CD14-positive monocyte (primary cell): Measurements from ENCODE around the gene TPR. TPM values are rescaled to one million over a fixed set of nuclear protein-coding genes. Genes with fewer than 3 reads are reported as not detected.

ENCODE experiments used
- DNase-seq, 3 donors: peaks; one replicate each; pipeline ENCODE4 v3.0.0-alpha.2; 2011 to 2022
- H2AFZ ChIP-seq: 2 replicates; pipeline ENCODE4 v1.6.0; 2012; ENCODE audit warnings: mild to moderate bottlenecking, low read depth, low read length, inconsistent platforms; ENCODE audit not compliant: insufficient read depth, poor library complexity, severe bottlenecking
- H3K27ac ChIP-seq, 2 donors: 1 replicate in 1 of 2; 2 replicates in 1 of 2; pipeline ENCODE4 v1.5.1; 2012 to 2013; ENCODE audit warnings: low read length in 2 of 2, control low read depth in 1 of 2, inconsistent platforms in 1 of 2, low read depth in 1 of 2, mild to moderate bottlenecking in 1 of 2
- H3K27me3 ChIP-seq, 2 donors: one replicate each; pipeline versions ENCODE4 v1.6.0 to v1.6.1; 2011 to 2013; ENCODE audit warnings: low read length in 2 of 2; ENCODE audit not compliant: control insufficient read depth in 2 of 2, insufficient read depth in 2 of 2
- H3K36me3 ChIP-seq, 2 donors: replicated peaks in 1 of 2; 1 replicate in 1 of 2; 2 replicates in 1 of 2; pipeline versions ENCODE4 v1.5.1 to v1.6.1; 2012 to 2013; ENCODE audit warnings: low read length in 2 of 2, control low read depth in 1 of 2, inconsistent platforms in 1 of 2, mild to moderate bottlenecking in 1 of 2; ENCODE audit not compliant: insufficient read depth in 2 of 2, control insufficient read depth in 1 of 2
- H3K4me1 ChIP-seq, 2 donors: 1 replicate in 1 of 2; 2 replicates in 1 of 2; pipeline versions ENCODE4 v1.5.1 to v1.6.1; 2012 to 2013; ENCODE audit warnings: low read length in 2 of 2, control low read depth in 1 of 2, inconsistent platforms in 1 of 2, mild to moderate bottlenecking in 1 of 2, moderate library complexity in 1 of 2; ENCODE audit not compliant: insufficient read depth in 2 of 2, control insufficient read depth in 1 of 2
- H3K4me2 ChIP-seq: replicated peaks from 2 replicates; pipeline ENCODE3; 2012; ENCODE audit warnings: low read length, moderate library complexity, mild to moderate bottlenecking; ENCODE audit not compliant: poor library complexity, severe bottlenecking; ENCODE audit errors: extremely low read depth
- H3K4me3 ChIP-seq, 3 experiments: fragments of 200-600 bp in 1 of 3; sonication (generic) in 1 of 3; replicated peaks in 1 of 3; 1 replicate in 2 of 3; 2 replicates in 1 of 3; pipeline ENCODE4 v1.5.1; 2011 to 2013; ENCODE audit warnings: low read length in 3 of 3, mild to moderate bottlenecking in 3 of 3, control low read depth in 2 of 3, low read depth in 2 of 3, inconsistent platforms in 1 of 3, moderate library complexity in 1 of 3
- H3K79me2 ChIP-seq: 2 replicates; pipeline ENCODE4 v1.6.0; 2012; ENCODE audit warnings: mild to moderate bottlenecking, control low read depth, inconsistent platforms, low read length, moderate library complexity; ENCODE audit not compliant: insufficient read depth
- H3K9ac ChIP-seq: 2 replicates; pipeline ENCODE4 v1.6.0; 2017; ENCODE audit warnings: low read length, mild to moderate bottlenecking; ENCODE audit not compliant: insufficient read depth, poor library complexity, severe bottlenecking
- H3K9me3 ChIP-seq, 2 donors: replicated peaks in 1 of 2; 1 replicate in 1 of 2; 2 replicates in 1 of 2; pipeline versions ENCODE4 v1.5.1 to v1.6.1; 2012 to 2013; ENCODE audit warnings: low read length in 2 of 2, control low read depth in 1 of 2; ENCODE audit not compliant: control insufficient read depth in 1 of 2, insufficient read depth in 1 of 2
- H4K20me1 ChIP-seq: 2 replicates; pipeline ENCODE4 v1.6.0; 2012; ENCODE audit warnings: mild to moderate bottlenecking, low read length, control low read depth, moderate library complexity; ENCODE audit not compliant: insufficient read depth
- H3K27ac Mint-ChIP-seq, 7 donors: one replicate each; pipeline ENCODE4 v1.8.0; 2020; ENCODE audit warnings: mild to moderate bottlenecking in 7 of 7, mixed read lengths in 7 of 7, moderate library complexity in 6 of 7, inconsistent platforms in 2 of 7
- H3K27me3 Mint-ChIP-seq, 3 donors: one replicate each; pipeline ENCODE4 v1.8.0; 2021 to 2022; ENCODE audit warnings: low read depth in 3 of 3, mild to moderate bottlenecking in 3 of 3, mixed read lengths in 3 of 3, moderate library complexity in 3 of 3, inconsistent platforms in 1 of 3
- H3K36me3 Mint-ChIP-seq, 2 donors: one replicate each; pipeline ENCODE4 v1.8.0; 2020; ENCODE audit warnings: mixed read lengths in 2 of 2, inconsistent platforms in 1 of 2, mild to moderate bottlenecking in 1 of 2
- H3K4me1 Mint-ChIP-seq: one replicate; pipeline ENCODE4 v1.8.0; 2020; ENCODE audit warnings: mild to moderate bottlenecking, mixed read lengths
- H3K4me3 Mint-ChIP-seq, 2 donors: one replicate each; pipeline ENCODE4 v1.8.0; 2020; ENCODE audit warnings: mild to moderate bottlenecking in 2 of 2, mixed read lengths in 2 of 2, moderate library complexity in 1 of 2
- H3K9me3 Mint-ChIP-seq, 7 donors: one replicate each; pipeline ENCODE4 v1.8.0; 2020 to 2022; ENCODE audit warnings: mixed read lengths in 7 of 7, mild to moderate bottlenecking in 6 of 7, moderate library complexity in 6 of 7, inconsistent platforms in 2 of 7
- WGBS: methylation state at CpG from one replicate; pipeline ENCODE4 v1.1.5; 2013; ENCODE audit warnings: missing lambda C conversion rate; ENCODE audit not compliant: insufficient coverage; 5-methylcytosine and 5-hydroxymethylcytosine counted together
- intact Hi-C, 2 donors: fragments of 100-400 bp; cut with micrococcal nuclease; formaldehyde crosslinking; loops; one replicate each; pipeline versions ENCODE4 v1.15.0 to v1.15.1; 2023
- polyA plus RNA-seq, 3 donors: library from polyadenylated mRNA; depleted of rRNA in 1 of 3; unstranded in 2 of 3; stranded (reverse) in 1 of 3; fragments of 300-500 nt in 2 of 3; fragments of >200 nt in 1 of 3; fragmentation: Illumina TruSeq in 2 of 3; gene quantifications; 1 replicate in 2 of 3; 2 replicates in 1 of 3; pipeline ENCODE4 v1.2.3, GENCODE V29; 2012 to 2021
- TF ChIP-seq, protein P1 (sequence below): fragments of 200-600 bp; IDR thresholded peaks from one replicate; pipeline ENCODE4 v1.8.0; 2022; ENCODE audit warnings: antibody characterized with exemption, mild to moderate bottlenecking

The TPR gene
- polyA plus RNA-seq, 3 donors = 4.3 to 23.3 (median 13.2) TPM

DNA sequence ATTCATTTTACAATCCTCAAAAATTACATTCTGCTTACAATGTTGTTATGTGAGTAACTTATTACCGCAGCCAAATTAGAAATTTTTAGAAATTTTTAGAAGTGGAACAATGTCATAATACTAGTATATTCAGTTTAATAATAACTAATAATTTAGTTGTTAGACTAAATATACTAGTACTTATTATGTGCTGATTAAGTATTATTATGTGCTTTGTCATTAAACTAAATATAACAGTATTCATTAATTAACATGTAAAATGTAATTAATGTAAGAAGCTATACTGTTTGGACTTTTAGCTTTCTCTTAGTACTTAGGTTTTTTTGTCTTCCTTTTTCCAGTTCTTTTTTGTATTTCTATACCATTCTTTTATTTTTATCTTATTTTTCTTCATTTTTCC, 15.9 kb upstream of the TPR start:
- Histone ChIP-seq H3K79me2 (no peaks in the 10 kb centered on the region), H3K4me2 (no peak overlapping the region), H4K20me1 (no peaks in the 10 kb centered on the region), H3K4me1 (no peaks in the 10 kb centered on the region), H2AFZ (no peak overlapping the region), H3K27ac (no peak overlapping the region), H3K36me3 (peaks cover 82 to 92% of the 10 kb centered on the region in 2 donors), H3K4me3 (no peak overlapping the region), H3K9ac (no peak overlapping the region), H3K27me3 (no peaks in the 10 kb centered on the region), H3K9me3 (no peaks in the 10 kb centered on the region)
- H3K36me3 Mint-ChIP-seq = peaks cover 58 to 69% of the 10 kb centered on the region in 2 donors
- H3K9me3 Mint-ChIP-seq = no peaks in the 10 kb centered on the region
- H3K4me3 Mint-ChIP-seq = no peak overlapping the region
- no CpG with 5 or more reads among the region's 1 CpG for WGBS
- TF ChIP-seq, protein P1, sequence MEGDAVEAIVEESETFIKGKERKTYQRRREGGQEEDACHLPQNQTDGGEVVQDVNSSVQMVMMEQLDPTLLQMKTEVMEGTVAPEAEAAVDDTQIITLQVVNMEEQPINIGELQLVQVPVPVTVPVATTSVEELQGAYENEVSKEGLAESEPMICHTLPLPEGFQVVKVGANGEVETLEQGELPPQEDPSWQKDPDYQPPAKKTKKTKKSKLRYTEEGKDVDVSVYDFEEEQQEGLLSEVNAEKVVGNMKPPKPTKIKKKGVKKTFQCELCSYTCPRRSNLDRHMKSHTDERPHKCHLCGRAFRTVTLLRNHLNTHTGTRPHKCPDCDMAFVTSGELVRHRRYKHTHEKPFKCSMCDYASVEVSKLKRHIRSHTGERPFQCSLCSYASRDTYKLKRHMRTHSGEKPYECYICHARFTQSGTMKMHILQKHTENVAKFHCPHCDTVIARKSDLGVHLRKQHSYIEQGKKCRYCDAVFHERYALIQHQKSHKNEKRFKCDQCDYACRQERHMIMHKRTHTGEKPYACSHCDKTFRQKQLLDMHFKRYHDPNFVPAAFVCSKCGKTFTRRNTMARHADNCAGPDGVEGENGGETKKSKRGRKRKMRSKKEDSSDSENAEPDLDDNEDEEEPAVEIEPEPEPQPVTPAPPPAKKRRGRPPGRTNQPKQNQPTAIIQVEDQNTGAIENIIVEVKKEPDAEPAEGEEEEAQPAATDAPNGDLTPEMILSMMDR = no peak
- H3K27ac Mint-ChIP-seq = no peak overlapping the region
- no peaks in the 10 kb centered on the region for H3K27me3 Mint-ChIP-seq
- no peak for DNase-seq
- intact Hi-C loops = no loop called here
- no peaks in the 10 kb centered on the region for H3K4me1 Mint-ChIP-seq

DNA sequence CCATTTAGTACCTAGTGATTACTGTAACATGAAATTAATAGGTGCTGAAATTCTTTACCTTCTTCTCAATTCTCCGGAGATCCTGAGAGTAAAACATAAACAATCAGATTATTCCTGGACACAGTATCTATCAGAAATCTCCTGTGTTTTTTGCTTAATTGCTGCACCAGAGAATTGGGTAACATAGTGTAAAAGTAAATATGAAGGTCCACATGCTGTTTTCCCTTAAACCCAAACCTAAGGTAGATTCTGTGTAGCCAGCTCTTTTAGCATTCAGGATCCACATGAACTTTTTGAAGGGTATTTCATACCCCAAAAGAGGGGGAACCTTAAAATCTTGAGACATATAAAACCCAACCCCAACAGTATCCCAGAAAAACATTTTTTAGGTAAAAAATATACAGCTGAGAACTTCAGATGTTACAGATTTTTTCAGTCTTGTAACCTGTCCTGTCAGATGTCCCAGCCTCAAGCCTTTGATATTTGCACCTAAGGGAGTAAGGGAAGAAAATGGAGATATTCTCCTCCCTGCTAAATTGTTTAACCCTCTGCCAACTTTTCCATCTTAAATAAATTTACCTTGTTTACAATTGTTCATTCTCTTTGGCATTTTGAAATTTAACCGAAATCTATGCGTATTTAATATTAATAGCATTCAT, 11.8 kb upstream of the TPR start:
- no peak overlapping the region for H3K9ac ChIP-seq
- H3K27ac ChIP-seq = no peak overlapping the region
- no CpG with 5 or more reads among the region's 3 CpGs for WGBS
- Mint-ChIP-seq H3K27ac (no peak overlapping the region), H3K36me3 (peaks cover 58 to 65% of the 10 kb centered on the region in 2 donors), H3K4me1 (no peaks in the 10 kb centered on the region), H3K9me3 (no peaks in the 10 kb centered on the region), H3K4me3 (no peak overlapping the region), H3K27me3 (no peaks in the 10 kb centered on the region)
- H3K27me3 ChIP-seq = no peaks in the 10 kb centered on the region
- H3K9me3 ChIP-seq = no peaks in the 10 kb centered on the region
- intact Hi-C loops = no loop called here
- no peaks in the 10 kb centered on the region for H3K4me1 ChIP-seq
- H3K36me3 ChIP-seq = peaks cover 90 to 91% of the 10 kb centered on the region in 2 donors
- H3K4me2 ChIP-seq = no peak overlapping the region
- H3K4me3 ChIP-seq = no peak overlapping the region
- TF ChIP-seq, protein P1 = no peak
- H3K79me2 ChIP-seq = no peaks in the 10 kb centered on the region
- DNase-seq = no peak
- no peaks in the 10 kb centered on the region for H4K20me1 ChIP-seq
- H2AFZ ChIP-seq = no peak overlapping the region
